HUES48 (cell line): ENCODE measurements around the gene CCDC137.

Experiments used
- H3K27ac ChIP-seq: one replicate; pipeline ENCODE4 v1.7.0; 2013; ENCODE audit warnings: low read depth, low read length, inconsistent platforms
- H3K27me3 ChIP-seq: 2 replicates; pipeline ENCODE4 v1.6.1; 2013; ENCODE audit warnings: mild to moderate bottlenecking, low read length; ENCODE audit not compliant: control insufficient read depth, insufficient read depth
- H3K36me3 ChIP-seq: 2 replicates; pipeline ENCODE4 v1.6.1; 2013; ENCODE audit warnings: low read length; ENCODE audit not compliant: control insufficient read depth, insufficient read depth
- H3K4me1 ChIP-seq: 2 replicates; pipeline ENCODE4 v1.6.1; 2013; ENCODE audit warnings: mild to moderate bottlenecking, low read length; ENCODE audit not compliant: control insufficient read depth, insufficient read depth
- H3K4me3 ChIP-seq: 2 replicates; pipeline ENCODE4 v1.5.1; 2013; ENCODE audit warnings: mild to moderate bottlenecking, low read depth, low read length
- H3K9ac ChIP-seq: 2 replicates; pipeline ENCODE4 v1.6.1; 2013; ENCODE audit warnings: mild to moderate bottlenecking, low read depth, low read length, moderate library complexity
- H3K9me3 ChIP-seq: 2 replicates; pipeline ENCODE4 v1.6.1; 2013; ENCODE audit warnings: low read length; ENCODE audit not compliant: control insufficient read depth, insufficient read depth

Gene CCDC137

DNA sequence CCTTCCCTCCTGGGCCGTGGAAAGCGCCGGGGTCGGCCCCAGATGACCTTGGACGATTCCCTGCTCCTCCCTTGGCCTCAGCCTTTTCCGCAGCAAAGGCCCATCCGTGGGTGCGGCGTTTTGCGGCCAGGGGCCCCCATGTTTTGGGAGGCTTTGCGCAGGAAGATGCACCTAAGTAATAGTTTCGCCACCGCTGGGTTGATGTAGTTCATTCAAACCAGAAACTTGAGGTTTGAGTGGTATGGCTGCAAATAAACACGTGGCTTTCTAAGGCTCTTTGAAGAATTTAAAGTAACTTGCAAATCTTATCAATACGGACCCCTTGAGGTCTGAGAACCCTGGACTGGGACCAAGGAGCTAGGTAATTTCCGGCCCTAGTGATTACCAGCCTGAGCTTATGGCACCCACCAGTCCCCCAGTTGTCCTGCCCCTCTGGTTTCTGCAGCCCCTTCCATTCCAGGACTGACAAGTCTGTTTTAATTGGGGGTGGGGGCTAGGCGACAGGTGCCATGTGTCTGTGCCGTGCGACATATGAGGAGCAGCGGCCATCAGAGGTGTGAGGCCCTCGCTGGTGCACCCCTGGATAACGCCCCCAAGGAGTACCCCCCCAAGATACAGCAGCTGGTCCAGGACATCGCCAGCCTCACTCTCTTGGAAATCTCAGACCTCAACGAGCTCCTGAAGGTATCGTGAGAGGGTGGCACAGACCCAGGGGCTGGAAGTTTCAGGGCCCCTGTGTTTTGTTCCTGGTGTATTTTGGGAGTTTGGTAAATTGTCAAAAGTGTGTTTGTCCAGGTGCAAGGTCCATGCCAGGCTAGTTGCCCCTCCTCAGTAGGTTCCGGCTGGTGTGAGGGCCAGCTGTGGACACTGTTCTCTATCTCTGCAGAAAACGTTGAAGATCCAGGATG is 37.5 kb downstream of the CCDC137 start:
- Histone ChIP-seq H3K4me1 (no peaks in the 10 kb centered on the region), H3K9ac (peak overlapping the region; percentile 91), H3K4me3 (peak overlapping the region; percentile 93), H3K36me3 (peaks cover 61% of the 10 kb centered on the region), H3K27me3 (no peaks in the 10 kb centered on the region), H3K27ac (peak overlapping the region; percentile 92), H3K9me3 (no peaks in the 10 kb centered on the region)

DNA sequence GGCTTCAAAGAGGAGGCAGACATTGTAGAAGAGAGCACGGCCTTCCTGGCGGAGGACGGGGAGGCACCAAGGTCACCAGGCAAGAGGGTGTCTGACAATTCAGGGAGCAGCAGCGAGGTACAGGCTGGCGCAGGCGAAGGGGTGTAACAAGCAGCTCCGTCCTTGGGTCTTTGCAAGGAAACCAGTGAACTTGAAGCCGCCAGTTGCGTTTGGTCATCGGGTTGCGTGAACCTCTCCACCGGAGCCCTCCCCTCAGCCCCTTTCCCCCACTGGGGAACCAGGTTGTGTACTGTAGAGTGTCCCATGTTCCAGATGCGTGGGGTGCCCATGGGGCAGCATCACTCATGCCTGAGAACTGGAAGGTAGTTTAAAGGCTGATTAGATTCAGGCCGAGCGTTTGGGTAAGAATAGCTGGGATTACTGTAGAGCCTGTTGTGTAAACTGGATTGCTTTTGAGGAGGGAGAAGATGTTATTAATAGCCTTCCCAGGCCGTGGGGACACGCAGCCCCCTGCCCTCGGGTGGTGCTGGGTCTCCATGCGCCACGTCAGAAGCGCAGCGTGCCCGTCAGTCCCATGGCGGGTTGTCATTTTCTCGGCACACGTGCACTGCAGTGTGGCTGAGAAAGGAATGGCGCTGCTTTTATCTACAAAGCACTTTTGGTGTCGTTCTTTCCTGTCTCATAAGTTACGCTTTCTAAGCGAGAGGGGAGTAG is 39.1 kb downstream of the CCDC137 start:
- Histone ChIP-seq H3K27ac (no peak overlapping the region), H3K36me3 (peaks cover 57% of the 10 kb centered on the region), H3K4me1 (peaks cover 4% of the 10 kb centered on the region)

DNA sequence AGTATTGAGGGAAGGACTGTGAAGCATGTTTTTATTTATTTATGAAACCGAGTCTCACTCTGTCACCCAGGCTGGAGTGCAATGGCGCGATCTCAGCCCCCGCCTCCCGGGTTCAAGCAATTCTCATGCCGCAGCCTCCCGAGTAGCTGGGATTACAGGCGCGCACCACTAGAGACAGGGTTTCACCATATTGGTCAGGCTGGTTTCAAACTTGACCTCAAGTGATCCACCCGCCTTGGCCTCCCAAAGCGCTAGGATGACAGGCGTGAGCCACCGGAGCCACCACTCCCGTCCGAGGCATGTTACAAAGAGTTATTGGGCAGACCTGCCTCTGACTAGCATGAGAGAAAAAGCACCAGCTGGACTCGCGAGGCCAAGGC is 39.7 kb downstream of the CCDC137 start:
- Histone ChIP-seq H3K36me3 (peaks cover 51% of the 10 kb centered on the region), H3K4me1 (peaks cover 10% of the 10 kb centered on the region), H3K9ac (no peak overlapping the region), H3K9me3 (no peaks in the 10 kb centered on the region), H3K4me3 (no peak overlapping the region), H3K27me3 (no peaks in the 10 kb centered on the region), H3K27ac (no peak overlapping the region)

More for the DNA sequence above, 39.1 kb downstream of the CCDC137 start:
- no peaks in the 10 kb centered on the region for H3K9me3 ChIP-seq
- no peak overlapping the region for H3K4me3 ChIP-seq
- H3K27me3 ChIP-seq, result no peaks in the 10 kb centered on the region
- H3K9ac ChIP-seq, result no peak overlapping the region

DNA sequence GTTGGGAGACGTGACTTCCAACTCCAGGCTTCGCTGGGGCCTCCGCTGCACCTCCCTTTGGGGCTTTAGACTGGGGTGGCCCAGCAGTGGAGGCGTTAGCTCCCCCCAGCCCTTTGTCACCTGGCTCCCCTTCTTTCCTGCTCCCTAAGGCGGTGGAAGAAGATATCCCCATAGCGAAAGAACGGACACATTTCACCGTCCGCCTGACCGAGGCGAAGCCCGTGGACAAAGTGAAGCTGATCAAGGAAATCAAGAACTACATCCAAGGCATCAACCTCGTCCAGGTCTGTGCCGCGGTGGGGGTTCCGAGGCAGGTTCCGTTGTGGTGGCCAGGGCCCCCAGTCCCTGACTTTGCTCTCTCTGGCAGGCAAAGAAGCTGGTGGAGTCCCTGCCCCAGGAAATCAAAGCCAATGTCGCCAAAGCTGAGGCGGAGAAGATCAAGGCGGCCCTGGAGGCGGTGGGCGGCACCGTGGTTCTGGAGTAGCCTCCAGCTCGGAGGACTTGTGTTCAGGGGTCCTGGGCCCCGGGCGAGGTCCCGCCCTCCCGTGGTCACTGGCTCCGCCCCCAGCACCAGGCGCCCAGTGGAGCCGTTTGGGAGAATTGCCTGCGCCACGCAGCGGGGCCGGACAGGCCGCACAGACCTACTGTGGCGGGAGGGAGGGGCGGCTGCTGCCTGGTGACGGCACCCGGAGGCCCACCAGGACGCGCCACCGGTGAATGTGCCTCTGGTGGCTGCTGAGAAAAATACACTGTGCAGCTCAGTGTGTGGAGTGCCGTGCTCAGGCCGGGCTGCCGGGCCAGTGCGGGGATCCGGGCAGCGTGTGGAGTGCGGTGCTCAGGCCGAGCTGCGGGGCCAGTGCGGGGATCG is 40.5 kb downstream of the CCDC137 start:
- H3K36me3 ChIP-seq, result peaks cover 45% of the 10 kb centered on the region
- no peak overlapping the region for H3K4me3 ChIP-seq
- no peak overlapping the region for H3K27ac ChIP-seq
- H3K4me1 ChIP-seq, result peaks cover 12% of the 10 kb centered on the region
- H3K9ac ChIP-seq, result no peak overlapping the region
- H3K27me3 ChIP-seq, result no peaks in the 10 kb centered on the region
- no peaks in the 10 kb centered on the region for H3K9me3 ChIP-seq

DNA sequence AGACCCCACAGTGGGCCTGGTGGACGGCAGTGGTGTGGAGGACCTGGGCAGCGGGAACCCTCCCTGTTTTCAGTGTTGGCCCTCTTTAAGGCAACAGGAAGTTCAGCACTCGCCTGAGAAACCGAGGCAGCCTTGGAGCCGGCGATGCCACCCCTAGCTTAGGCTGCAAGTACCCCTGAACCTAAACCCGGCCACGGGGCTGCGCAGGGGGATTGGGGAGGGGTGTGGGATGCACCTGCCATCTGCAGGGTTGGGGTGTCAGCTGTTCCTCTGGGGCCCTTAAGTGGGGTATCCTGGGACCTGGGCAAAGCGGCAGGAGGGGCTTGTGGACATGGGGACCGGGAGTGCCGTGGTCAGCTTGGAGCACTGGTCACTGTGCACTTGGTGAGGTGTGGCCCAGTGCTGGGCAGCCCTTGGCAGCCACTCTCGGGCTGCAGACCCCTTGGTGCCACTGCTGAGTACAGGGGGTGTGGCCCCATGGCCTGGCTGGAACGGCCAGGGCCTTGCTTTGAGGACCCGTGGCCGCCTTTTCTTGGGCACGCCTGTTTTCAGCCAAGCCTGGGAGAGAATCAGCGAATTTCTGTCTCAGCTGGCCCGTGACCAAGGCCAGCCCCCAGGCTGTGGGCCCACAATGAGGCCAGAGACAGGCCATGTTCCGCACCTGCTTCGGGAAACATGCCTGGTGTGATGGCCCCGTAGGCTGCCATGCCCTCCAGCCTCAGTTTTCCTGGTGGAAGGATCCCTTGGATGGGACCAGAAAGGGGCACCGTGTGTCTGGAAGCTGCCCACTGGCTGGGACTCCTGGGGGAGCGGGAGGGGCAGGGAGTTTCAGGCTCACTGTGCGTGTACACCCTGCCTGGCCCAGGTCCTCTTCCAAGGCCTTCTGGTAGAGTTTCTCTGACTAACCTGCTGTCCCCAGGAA is 41.4 kb downstream of the CCDC137 start:
- Histone ChIP-seq H3K27ac (no peak overlapping the region), H3K4me3 (no peak overlapping the region), H3K4me1 (peaks cover 14% of the 10 kb centered on the region), H3K27me3 (no peaks in the 10 kb centered on the region), H3K36me3 (peaks cover 45% of the 10 kb centered on the region), H3K9me3 (no peaks in the 10 kb centered on the region), H3K9ac (no peak overlapping the region)

DNA sequence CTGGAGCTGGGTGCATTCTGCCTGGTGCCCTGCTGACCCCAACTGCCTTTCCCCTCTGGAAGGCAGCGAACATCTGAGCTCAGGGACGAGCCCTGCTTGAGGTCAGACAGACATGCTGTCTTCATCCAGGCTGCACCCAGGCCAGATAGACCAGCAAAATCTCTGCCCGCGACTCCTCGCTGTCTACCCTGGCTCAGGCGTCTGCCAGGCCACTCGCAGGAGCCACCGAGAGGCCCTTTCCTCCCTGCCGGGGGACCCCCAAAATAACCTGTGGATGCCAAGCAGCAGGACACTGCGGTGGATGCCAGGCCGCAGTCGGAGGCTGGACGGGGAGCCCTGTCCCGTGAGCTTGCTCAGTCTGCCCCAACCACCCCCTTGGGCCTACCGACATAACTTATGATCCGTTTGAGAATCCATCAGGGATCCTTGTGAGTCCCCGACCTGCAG is 42.2 kb downstream of the CCDC137 start:
- Histone ChIP-seq H3K36me3 (peaks cover 45% of the 10 kb centered on the region), H3K27me3 (no peaks in the 10 kb centered on the region)

DNA sequence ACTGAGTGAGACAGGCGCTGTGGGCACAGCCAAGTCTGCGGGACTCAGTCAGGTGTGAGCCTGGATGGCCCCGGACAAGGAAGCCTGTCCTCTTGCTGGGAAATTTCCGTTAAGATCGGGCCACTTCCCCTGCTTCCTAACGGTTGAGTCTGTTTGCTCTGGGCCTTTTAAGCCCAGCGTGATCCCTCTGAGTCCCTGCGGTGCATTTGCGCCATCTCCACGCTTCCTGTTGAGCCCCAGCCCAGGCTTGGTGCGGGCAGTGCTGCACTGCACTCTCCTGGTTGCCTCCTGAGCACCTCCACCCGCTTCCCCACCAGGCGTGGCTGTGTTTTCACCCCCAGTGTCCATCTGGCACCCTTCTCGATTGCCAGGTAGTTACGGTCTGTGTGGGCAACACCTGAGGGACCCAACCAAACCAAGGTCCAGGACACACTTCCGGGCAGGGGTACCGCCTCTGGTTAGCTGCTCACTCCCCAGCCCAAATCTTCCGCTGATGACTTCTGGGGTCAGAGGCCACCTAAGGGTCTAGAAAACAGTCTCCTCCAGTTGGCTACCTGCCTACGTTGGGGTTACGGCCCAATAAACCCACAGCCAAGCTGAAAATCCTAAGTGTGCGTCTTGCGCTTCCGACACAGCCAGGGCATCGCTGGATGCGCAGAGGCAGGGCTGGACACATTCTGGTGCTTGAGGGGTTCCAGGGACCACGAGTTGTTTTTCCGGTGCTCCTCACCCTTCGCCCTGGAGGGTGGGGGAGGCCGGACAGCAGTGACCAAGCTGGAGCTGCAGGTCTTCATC is 44.2 kb downstream of the CCDC137 start:
- Histone ChIP-seq H3K27ac (peak overlapping the region; percentile 59), H3K9ac (no peak overlapping the region)

More for the DNA sequence above, 42.2 kb downstream of the CCDC137 start:
- Histone ChIP-seq H3K9ac (no peak overlapping the region), H3K4me3 (no peak overlapping the region), H3K4me1 (peaks cover 20% of the 10 kb centered on the region), H3K9me3 (no peaks in the 10 kb centered on the region), H3K27ac (no peak overlapping the region)

DNA sequence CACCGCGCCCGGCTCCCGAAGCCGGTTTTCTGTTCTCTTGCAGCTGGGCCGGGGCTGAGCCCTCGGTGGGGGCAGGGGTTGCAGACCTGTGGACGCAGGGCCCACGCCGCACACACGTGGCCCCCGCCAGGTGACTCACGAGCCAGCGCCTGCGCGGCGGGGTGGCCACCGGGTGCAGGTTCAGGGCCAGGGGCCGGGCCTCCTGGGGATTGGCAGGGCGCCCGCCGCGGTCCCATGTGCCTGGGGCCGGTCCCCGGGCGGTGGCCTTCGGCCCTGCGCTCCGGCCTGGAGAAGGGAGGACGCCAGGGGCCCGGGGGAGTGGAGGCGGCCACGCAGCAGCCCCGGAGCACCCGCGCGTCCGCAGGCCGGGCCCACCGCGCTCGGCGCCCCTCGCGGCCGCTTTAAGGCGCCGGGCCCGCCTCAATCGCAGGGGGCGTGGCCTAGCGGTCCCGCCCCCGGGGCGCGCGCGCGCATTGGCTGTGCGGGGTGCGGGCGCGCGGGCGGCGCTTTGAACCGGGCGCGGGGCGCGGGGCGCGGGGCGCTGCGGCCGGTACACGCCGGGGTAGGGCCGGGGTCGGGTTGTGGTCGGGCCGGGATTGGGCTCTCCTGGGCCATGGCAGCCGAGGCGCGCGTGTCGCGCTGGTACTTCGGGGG is 45.4 kb downstream of the CCDC137 start, which contains the start of gene SLC25A10:
Gene SLC25A10 (plus strand): TSS at position 471 of the 654 bp plus-strand sequence. CDS start 143 bp downstream, at position 614.
- H3K4me1 ChIP-seq, result peaks cover 20% of the 10 kb centered on the region
- peak within 1 kb of the TSS; percentile 56; the same call in 1 of the 2 replicates for H3K9ac ChIP-seq
- H3K27me3 ChIP-seq, result no peaks in the 10 kb centered on the region
- H3K27ac ChIP-seq, result peak within 1 kb of the TSS; percentile 59
- peaks cover 38% of the 10 kb centered on the region for H3K36me3 ChIP-seq
- H3K4me3 ChIP-seq, result peak within 1 kb of the TSS; percentile 80
- H3K9me3 ChIP-seq, result no peaks in the 10 kb centered on the region

More for the DNA sequence above, 44.2 kb downstream of the CCDC137 start:
- Histone ChIP-seq H3K9me3 (no peaks in the 10 kb centered on the region), H3K27me3 (no peaks in the 10 kb centered on the region), H3K4me3 (peak overlapping the region; percentile 80), H3K36me3 (peaks cover 44% of the 10 kb centered on the region), H3K4me1 (peaks cover 20% of the 10 kb centered on the region)

DNA sequence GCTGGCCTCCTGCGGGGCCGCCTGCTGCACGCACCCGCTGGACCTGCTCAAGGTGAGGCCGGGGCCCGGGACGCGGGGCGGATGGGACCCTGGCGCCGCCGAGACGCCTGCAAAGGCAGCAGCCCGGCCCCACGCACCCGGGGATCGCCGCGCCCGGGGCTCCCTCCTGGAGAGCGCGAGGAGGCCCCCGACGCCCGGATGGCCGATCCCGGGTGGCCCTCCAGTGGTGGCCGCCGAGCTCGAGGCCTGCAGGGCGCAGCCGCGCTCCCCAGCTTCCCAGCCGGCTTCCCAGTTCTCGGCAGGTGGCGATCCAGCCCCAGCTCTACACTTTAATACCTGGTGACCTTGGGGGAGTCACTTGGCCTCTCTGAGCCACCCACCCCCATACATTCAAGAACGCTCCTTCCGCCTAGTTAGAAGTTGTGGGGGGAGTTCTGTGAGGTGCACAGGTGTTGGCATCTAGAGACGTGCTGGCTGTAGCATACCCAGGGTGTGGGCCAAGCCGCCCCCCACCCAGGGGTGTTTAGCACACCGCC is 46.0 kb downstream of the CCDC137 start:
- Histone ChIP-seq H3K9me3 (no peaks in the 10 kb centered on the region), H3K4me1 (peaks cover 20% of the 10 kb centered on the region), H3K9ac (peak overlapping the region; percentile 56; the same call in 1 of the 2 replicates), H3K36me3 (peaks cover 35% of the 10 kb centered on the region), H3K27me3 (no peaks in the 10 kb centered on the region), H3K27ac (no peak overlapping the region), H3K4me3 (peak overlapping the region; percentile 80)
